Nasal cavity respiratory epithelium epithelial cell of viscerocranial mucosa (primary cell): Measurements from ENCODE around the gene ELMO3. TPM values are rescaled to one million over a fixed set of nuclear protein-coding genes. Genes with fewer than 3 reads are reported as not detected.

Experiments
- total RNA-seq: library from RNA; depleted of rRNA; stranded (reverse); fragments of >200 nt; gene quantifications from 2 replicates; pipeline ENCODE4 v1.2.3, GENCODE V29; 2014

ELMO3 gene, protein sequence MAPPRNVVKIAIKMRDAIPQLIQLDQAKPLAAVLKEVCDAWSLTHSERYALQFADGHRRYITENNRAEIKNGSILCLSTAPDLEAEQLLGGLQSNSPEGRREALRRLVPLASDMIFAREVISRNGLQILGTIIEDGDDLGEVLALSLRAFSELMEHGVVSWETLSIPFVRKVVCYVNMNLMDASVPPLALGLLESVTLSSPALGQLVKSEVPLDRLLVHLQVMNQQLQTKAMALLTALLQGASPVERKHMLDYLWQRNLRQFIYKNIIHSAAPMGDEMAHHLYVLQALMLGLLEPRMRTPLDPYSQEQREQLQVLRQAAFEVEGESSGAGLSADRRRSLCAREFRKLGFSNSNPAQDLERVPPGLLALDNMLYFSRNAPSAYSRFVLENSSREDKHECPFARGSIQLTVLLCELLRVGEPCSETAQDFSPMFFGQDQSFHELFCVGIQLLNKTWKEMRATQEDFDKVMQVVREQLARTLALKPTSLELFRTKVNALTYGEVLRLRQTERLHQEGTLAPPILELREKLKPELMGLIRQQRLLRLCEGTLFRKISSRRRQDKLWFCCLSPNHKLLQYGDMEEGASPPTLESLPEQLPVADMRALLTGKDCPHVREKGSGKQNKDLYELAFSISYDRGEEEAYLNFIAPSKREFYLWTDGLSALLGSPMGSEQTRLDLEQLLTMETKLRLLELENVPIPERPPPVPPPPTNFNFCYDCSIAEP
- total RNA-seq: 21.9 and 25.2 TPM in 2 replicates

DNA sequence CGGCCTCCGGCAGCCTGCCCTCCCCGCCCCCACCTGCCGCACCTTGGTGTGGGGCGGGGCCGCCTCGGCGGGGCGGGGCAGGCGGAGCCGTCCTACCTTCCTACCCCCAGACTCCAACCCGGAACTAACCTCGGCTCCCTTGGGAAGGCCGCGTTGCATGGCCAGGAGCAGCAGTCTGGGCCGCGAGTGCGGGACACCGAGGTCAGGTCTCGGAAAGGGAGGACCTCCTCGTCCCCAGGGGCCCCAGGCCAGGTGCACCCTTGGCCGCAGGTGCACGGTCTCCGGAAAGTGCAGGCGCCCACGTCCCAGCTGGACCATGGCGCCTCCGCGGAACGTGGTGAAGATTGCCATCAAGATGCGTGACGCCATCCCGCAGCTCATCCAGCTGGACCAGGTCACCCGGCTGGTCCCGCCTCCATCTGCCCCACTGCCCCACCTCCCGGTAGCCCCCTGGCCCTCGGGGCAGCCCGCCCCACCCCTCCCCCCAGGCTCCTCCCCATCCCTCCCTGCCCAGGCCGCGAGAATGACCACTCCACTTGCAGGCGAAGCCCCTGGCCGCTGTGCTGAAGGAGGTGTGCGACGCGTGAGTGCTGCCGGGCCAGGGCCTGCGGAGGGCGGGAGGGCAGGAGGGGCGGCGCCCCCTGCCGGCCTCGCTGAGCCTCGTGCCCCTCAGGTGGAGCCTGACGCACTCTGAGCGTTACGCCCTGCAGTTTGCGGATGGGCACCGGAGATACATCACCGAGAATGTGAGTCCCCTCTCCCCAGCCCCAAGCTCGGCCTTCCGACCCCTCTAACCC, at the start of gene ELMO3:
Gene ELMO3 (plus strand): TSS at position 121 of the 797 bp plus-strand sequence. CDS start 196 bp downstream, at position 317.

DNA sequence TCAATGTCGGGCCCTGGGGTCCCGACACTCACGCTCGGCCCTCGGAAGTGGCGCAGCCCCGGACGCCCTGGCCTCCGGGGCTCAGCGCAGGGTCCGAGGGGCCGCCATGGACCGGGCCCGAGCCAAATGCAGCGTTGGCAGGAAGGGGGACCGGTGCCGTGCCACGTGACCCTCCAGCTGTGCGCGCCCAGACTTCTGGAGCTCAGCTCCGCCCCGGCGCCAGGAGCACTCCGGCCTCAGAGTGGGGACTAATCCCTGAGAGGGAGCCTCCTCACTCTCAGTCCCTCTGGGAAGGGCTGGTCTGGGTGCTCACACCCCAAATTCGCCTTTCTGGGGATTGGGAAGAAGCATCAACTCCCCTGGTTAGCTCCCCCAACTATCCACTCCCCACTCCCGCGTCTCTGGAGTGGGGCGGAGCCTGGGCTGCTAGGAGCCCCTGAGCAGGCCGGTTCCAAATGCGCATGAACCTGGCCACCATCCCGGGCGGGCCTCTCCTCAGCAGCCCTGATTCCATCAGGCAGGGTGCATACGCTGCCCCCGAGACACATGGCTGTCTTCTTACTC, 48.0 kb upstream of the ELMO3 start, which contains the start of gene B3GNT9:
Gene B3GNT9 (minus strand): TSS at position 166 of the 564 bp plus-strand sequence. CDS start 513 bp downstream, outside the sequence.

DNA sequence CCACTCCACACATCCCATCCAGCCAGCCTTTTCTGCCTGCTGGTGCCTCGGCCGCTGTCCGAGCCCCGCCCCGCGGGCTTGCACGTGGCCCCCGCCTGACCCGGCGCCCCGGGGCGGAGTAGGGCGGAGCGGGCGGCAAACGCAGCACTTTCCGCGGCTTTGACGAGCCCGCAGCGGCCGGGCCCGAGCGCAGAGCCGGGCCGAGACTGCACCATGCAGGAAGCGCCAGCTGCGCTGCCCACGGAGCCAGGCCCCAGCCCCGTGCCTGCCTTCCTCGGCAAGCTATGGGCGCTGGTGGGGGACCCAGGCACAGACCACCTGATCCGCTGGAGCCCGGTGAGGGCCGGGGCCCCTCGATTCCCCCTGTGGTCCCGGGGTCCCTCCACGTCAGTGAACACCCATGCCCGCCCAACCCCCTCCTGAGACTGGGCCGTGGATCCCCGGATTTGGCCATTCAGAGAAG, 34.3 kb upstream of the ELMO3 start, which contains the start of gene HSF4:
Gene HSF4 (plus strand): TSS at position 147 of the 463 bp plus-strand sequence. CDS start 67 bp downstream, at position 214.

DNA sequence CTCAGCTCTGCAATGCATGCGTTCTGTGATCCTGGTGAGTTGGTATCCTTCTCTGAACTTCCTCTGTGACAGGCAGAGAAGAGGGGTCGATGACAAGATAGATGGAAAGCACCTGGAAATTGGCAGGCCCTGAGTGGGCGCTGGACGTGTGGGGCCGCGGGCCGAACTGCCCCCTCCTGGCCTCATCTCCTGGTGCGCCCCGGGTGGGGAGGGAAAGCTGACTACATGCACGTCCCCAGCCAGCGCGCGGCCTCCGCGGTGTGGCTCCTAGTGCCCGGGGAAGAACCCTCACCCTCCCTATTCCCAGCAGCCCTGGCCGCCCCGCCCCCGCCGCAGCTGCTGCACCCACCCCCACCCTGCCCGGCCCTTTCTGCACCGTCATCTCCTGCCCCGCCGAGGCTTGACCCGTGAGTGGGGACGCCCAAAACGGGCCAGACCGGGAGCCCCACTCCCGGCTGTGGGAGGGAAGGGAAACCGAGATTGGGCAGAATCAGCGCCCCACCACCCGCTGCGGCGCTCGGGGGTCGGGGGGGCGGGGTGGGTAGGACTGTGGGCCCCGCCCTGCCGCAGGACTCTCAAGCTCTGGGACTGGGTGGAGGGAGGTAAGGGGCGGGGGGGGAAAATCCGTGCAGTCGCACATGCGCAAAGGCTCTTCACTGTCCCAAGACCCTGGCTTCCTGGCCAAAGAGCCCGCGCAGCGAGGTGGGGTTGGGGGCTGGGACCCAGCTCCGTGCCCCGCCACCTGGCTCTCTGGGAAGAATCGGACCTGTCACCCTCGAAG, 28.6 kb upstream of the ELMO3 start, which contains the start of gene NOL3:
Gene NOL3 (plus strand): TSS at position 371 of the 781 bp plus-strand sequence.

DNA sequence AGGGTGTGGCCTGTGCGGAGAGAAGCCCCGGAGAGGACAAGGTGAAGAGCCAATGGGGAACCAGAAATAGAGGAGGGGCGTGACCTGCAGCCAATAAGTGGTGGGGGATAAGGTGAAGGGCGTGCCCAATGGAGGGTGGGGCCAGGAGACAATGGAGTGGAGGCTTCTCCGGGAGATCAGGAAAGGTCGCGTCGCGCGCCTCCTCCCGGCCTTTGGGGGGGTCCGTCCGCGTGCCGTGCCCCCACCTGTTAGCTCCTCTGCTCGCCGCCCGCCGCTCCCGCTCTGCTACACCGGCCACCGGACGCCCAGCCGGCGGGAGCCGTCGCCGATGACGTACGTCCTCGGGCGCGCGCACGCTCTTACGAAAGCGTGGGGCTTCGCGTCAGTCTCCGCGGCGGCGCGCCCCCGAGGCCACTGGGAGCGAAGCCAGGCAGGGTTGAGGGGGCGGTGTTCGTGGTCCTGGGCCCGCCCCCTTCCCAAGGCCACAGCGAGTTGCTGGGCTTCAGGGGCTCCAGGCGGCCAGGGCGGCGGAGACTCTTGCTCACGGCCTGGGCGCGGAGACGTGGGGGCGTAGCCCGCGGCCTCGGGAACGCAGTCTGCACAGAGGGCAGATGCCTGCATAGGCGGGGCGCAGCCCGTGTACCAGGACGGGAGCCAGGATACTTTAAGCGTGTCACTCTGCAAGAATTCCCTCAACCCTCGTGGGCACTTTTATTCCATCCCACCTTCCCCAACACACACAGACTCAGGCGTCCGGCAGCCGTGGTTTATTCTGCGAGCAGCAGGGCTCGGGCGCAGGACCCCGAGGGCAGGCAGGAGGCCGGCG, 15.1 kb upstream of the ELMO3 start, which contains the start of gene MATCAP1:
Gene MATCAP1 (minus strand): TSS at position 337 of the 826 bp plus-strand sequence. CDS start 3,353 bp downstream, outside the sequence.

DNA sequence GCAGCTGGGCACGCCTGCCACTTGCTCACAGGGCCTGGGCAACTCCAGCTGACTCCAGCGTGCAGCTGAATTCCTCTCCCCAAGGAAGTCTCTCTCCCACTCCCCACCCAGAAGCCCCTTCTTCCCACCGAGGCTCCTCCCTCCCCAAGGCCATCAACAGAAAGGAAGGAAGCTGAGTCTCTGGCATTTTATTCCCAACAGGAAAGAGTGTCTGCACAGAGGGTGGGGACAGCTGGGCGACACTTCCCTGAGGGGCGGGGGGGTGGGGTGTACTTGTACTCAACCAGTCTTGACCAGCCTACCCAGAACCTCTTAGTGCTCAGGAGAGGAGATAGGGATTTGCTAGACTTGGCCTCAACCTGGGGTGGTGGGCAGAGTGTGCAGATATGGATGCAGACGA, 8.9 kb upstream of the ELMO3 start, which contains the start of gene EXOC3L1:
Gene EXOC3L1 (minus strand): TSS at position 96 of the 400 bp plus-strand sequence. CDS start 460 bp downstream, outside the sequence.

DNA sequence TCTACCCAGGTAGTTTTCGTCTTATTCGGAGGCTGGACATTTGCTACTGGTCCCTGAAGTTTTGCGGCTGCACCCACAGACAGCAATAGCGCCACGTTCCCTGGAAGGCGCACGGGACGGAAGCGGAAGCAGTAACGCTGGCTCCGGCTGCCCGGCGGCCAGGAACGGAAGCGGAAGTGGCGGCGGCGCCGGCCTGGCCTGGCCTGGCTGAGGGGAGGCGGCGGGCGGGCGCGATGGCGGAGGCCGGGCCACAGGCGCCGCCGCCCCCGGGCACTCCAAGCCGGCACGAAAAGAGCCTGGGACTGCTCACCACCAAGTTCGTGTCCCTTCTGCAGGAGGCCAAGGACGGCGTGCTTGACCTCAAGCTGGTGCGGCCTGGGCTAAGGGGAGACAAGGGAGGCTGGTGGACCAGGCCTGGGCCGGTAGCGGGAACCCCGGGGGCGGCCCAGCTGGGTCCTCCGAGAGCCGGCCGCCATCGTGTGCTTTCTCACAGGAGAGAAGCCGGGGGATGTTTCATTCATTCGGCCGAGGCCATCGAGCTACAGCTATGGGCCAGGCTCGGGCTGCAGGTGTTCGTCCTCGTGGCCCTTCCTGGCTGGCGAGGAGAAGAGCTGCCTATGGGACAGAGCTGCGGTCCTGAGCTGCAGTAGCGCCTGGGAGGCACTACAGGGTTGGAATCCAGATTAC, 6.8 kb upstream of the ELMO3 start, which contains the start of gene E2F4:
Gene E2F4 (plus strand): TSS at position 161 of the 687 bp plus-strand sequence. CDS start 73 bp downstream, at position 234.

DNA sequence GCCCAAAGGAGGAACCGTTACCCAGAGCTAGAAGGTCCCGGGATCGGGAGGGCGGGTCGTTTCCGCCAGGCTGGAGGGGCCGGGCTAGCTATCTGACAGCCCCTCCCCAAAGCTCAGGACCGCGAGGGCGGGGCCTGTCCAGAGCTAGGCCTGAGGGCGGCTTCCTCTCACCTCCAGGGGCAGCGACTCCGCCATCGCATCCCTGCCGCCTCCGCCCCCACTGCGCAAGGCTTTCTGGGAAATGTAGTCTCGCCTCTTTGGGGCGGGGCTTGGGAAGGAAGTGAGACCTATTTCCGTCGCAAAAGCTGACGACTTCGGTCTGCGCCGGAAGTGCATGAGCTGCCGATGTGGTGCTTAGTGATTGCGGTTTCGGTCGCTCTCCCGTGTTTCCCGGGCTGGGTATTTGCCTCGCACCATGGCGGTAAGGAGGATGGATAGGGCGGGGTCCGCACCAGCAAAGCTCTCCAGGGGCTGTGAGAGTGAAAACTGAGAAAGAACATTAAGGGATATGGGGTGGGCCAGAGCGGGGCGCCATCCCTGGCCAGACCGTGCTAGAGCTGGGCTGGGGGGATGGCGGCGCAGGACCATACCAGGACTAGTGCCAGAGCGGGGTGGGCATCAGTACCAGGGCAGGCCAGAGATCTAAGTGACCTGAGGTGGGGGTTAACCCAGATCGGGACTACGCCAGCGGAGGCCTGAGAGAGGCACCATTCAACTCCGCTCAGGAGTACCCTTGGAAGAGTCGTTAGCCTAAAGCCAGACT, 28.1 kb downstream of the ELMO3 start, which contains the start of gene TMEM208:
Gene TMEM208 (plus strand): TSS at position 327 of the 763 bp plus-strand sequence. CDS start 89 bp downstream, at position 416.

DNA sequence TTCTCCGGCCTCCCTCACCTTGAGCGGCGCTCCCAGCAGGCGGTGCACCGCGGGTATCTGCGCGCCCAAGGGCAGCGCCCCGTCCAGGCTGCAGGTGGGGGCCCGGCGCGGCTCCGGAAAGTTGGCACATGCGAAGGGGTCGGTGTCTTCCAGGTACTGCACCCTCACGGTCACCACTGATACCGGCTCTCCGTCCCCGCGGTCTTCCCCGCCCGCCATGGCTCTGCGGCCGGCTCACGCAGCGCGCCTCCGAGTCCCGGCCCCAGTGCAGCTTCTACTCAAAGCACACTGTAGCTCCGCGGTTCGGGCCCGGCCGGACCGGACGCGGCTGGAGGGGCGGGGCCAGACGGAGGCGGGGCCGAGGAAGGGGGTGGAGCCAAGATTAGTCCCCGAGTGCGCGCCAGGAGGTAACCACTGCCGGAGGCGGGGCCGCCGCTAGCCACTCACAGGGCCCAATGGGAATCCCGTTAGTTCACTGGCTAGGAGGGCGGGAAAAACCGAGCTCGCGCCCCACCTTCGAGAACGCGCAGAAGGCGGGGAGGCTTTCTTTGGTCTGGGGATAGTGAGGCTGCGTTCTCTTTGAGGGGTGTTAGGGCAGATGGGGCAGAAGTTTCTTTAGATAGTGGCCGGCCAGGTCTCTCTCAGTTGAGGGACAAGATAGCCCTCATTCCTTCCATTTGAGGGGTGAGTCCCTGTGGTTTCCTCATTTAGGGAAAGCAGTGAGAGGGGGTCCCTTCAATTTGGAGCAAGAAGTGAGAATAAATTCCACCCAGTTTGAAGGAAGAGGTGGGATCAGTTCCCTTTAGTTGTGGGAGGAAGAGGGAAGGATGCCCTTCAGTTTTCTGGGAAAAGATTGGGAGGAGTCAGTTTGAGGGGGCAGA, 48.5 kb downstream of the ELMO3 start, which contains the start of gene FHOD1:
Gene FHOD1 (minus strand): TSS at position 290 of the 881 bp plus-strand sequence. CDS start 71 bp downstream, at position 219.

DNA sequence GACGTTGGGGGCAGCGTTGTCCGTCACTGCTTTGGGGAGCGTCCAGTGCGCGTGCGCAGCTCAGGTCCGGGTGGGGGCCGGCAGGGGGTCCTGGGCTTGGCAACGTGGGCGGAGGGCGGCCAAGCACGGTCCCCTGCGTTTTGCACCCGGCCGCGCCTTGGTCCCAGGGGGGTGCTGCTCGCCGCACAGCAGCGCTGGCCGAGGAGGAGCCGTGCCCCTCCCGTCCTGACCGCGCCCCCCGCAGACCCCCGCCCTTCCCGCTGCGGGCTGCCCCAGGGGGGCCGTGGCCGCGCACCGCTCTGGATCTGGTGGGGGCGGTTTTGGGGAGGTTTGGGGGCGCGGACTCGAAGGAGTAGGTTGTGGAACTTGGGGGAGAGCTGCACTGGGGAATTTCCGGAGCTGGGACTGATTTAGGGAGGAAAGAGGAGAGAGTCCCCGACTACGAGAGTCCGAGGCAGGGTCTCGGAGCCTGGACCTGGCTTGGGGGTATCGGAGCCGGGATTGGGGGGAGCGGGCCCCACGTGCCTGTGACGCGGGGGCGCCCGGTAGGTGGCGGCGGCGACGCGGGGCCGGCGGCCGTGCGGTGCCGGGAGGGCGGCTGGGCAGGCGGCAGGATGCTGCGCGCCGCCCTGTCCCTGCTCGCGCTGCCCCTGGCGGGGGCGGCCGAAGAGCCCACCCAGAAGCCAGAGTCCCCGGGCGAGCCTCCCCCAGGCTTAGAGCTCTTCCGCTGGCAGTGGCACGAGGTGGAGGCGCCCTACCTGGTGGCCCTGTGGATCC, 49.7 kb downstream of the ELMO3 start, which contains the start of gene SLC9A5:
Gene SLC9A5 (plus strand): TSS at position 579 of the 777 bp plus-strand sequence. CDS start 36 bp downstream, at position 615.

Other genes with a start within 250 kb of the ELMO3 start
- 1.4 TPM in 2 replicates for gene CES3, start 237.9 kb upstream of the ELMO3 start, total RNA-seq
- gene CES4A, start 210.5 kb upstream of the ELMO3 start, total RNA-seq: 1.4 and 2.0 TPM in 2 replicates
- gene CBFB, start 170.0 kb upstream of the ELMO3 start, total RNA-seq: 86.8 and 120 TPM in 2 replicates
- gene PHAF1, start 89.2 kb upstream of the ELMO3 start, total RNA-seq: 16.1 and 30.3 TPM in 2 replicates
- 9.6 and 11.5 TPM in 2 replicates for gene B3GNT9, start 48.1 kb upstream of the ELMO3 start, total RNA-seq
- gene TRADD, start 39.2 kb upstream of the ELMO3 start, total RNA-seq: 20.1 and 22.2 TPM in 2 replicates
- gene FBXL8, start 39.2 kb upstream of the ELMO3 start, total RNA-seq: 3.8 and 7.2 TPM in 2 replicates
- 2.4 and 8.4 TPM in 2 replicates for gene HSF4, start 34.4 kb upstream of the ELMO3 start, total RNA-seq
- 16.7 and 22.5 TPM in 2 replicates for gene NOL3, start 28.6 kb upstream of the ELMO3 start, total RNA-seq
- 3.8 and 8.4 TPM in 2 replicates for gene MATCAP1, start 15.2 kb upstream of the ELMO3 start, total RNA-seq
- gene EXOC3L1, start 9.0 kb upstream of the ELMO3 start, total RNA-seq: not detected in 2 replicates
- 49.9 and 66.8 TPM in 2 replicates for gene E2F4, start 7.0 kb upstream of the ELMO3 start, total RNA-seq
- gene TMEM208, start 28.0 kb downstream of the ELMO3 start, total RNA-seq: 21.4 and 40.7 TPM in 2 replicates
- gene FHOD1, start 48.4 kb downstream of the ELMO3 start, total RNA-seq: 2.7 and 5.8 TPM in 2 replicates
- gene SLC9A5, start 49.8 kb downstream of the ELMO3 start, total RNA-seq: 0.34 and 0.43 TPM in 2 replicates
- gene PLEKHG4, start 80.4 kb downstream of the ELMO3 start, total RNA-seq: 3.1 and 17.8 TPM in 2 replicates
- gene KCTD19, start 127.6 kb downstream of the ELMO3 start, total RNA-seq: not detected in 2 replicates
- gene LRRC36, start 127.7 kb downstream of the ELMO3 start, total RNA-seq: not detected in 2 replicates
- gene TPPP3, start 194.4 kb downstream of the ELMO3 start, total RNA-seq: under 0.01 and 0.14 TPM in 2 replicates
- 1.4 and 5.3 TPM in 2 replicates for gene ZDHHC1, start 217.3 kb downstream of the ELMO3 start, total RNA-seq
- 1.4 and 4.6 TPM in 2 replicates for gene HSD11B2, start 232.0 kb downstream of the ELMO3 start, total RNA-seq